H1 (cell line): ENCODE results near the gene OR56B4. TPM values are rescaled to one million over a fixed set of nuclear protein-coding genes. Genes with fewer than 3 reads are reported as not detected.

Experiments
- CTCF ChIA-PET: fragments of 300-600 bp; sonication (Branson Sonifier 250); formaldehyde crosslinking; loops from one replicate; lab custom pipeline; 2021; ENCODE audit not compliant: partially characterized antibody; lab: Charles Lee
- POLR2A ChIA-PET: fragments of 300-600 bp; sonication (Branson Sonifier 250); formaldehyde crosslinking; loops from one replicate; lab custom pipeline; 2021; ENCODE audit warnings: inconsistent platforms; ENCODE audit not compliant: partially characterized antibody; lab: Charles Lee
- DNase-seq, 2 experiments: peaks; one replicate each; pipeline versions ENCODE4 v3.0.0 to v3.0.0-alpha.2; 2010 to 2022; ENCODE audit warnings: low spot score in 2 of 2, low read depth in 1 of 2, mixed read lengths in 1 of 2
- FAIRE-seq: peaks from 2 replicates; lab custom pipeline; 2011; peaks lifted over from hg19 to GRCh38; lab: Jason Lieb, UNC
- H2AFZ ChIP-seq: 2 replicates; pipeline ENCODE4 v1.8.1; 2012; ENCODE audit warnings: low read length, inconsistent platforms
- H2AK5ac ChIP-seq: 2 replicates; pipeline ENCODE4 v1.6.1; 2013; ENCODE audit warnings: low read depth, low read length
- H2BK120ac ChIP-seq: replicated peaks from 2 replicates; pipeline ENCODE3; 2013; ENCODE audit warnings: low read depth, low read length, inconsistent platforms
- H2BK12ac ChIP-seq: 2 replicates; pipeline ENCODE4 v1.6.1; 2013; ENCODE audit warnings: low read depth, low read length
- H2BK15ac ChIP-seq: 2 replicates; pipeline ENCODE4 v1.6.1; 2013; ENCODE audit warnings: low read length
- H2BK20ac ChIP-seq: 2 replicates; pipeline ENCODE4 v1.6.1; 2013; ENCODE audit warnings: low read length
- H2BK5ac ChIP-seq: 2 replicates; pipeline ENCODE4 v1.6.1; 2013; ENCODE audit warnings: low read depth, low read length
- H3K14ac ChIP-seq: 2 replicates; pipeline ENCODE4 v1.6.1; 2013; ENCODE audit warnings: inconsistent platforms; ENCODE audit not compliant: insufficient read length
- H3K18ac ChIP-seq: 2 replicates; pipeline ENCODE4 v1.6.1; 2013; ENCODE audit warnings: low read length; ENCODE audit errors: extremely low read depth
- H3K23ac ChIP-seq: 2 replicates; pipeline ENCODE4 v1.6.1; 2013; ENCODE audit warnings: inconsistent platforms; ENCODE audit not compliant: insufficient read length
- H3K23me2 ChIP-seq: 2 replicates; pipeline ENCODE4 v1.6.1; 2013; ENCODE audit warnings: low read depth, low read length
- H3K27ac ChIP-seq: 2 replicates; pipeline ENCODE4 v1.6.1; 2011; ENCODE audit warnings: low read depth, low read length, inconsistent platforms
- H3K27me3 ChIP-seq, 4 experiments: replicated peaks in 1 of 4; 1 replicate in 1 of 4; 2 replicates in 3 of 4; pipeline versions ENCODE4 v1.6.1 to v1.8.1; 2011 to 2013; ENCODE audit warnings: low read length in 3 of 4, mild to moderate bottlenecking in 3 of 4, inconsistent platforms in 2 of 4, mixed read lengths in 2 of 4, moderate library complexity in 1 of 4; ENCODE audit not compliant: control insufficient read depth in 3 of 4, insufficient read depth in 3 of 4; ENCODE audit errors: extremely low read depth in 1 of 4
- H3K36me3 ChIP-seq, 4 experiments: 2 replicates each; pipeline versions ENCODE4 v1.6.1 to v1.8.1; 2011 to 2013; ENCODE audit warnings: mild to moderate bottlenecking in 4 of 4, low read length in 3 of 4, moderate library complexity in 2 of 4, control low read depth in 1 of 4, inconsistent platforms in 1 of 4; ENCODE audit not compliant: insufficient read depth in 4 of 4, control insufficient read depth in 2 of 4
- H3K4ac ChIP-seq: replicated peaks from 2 replicates; pipeline ENCODE3; 2013; ENCODE audit warnings: low read length, low read depth, mixed read lengths, inconsistent platforms; ENCODE audit not compliant: insufficient read length
- H3K4me1 ChIP-seq, 4 experiments: replicated peaks in 1 of 4; 1 replicate in 1 of 4; 2 replicates in 3 of 4; pipeline versions ENCODE4 v1.6.1 to v1.8.1; 2011 to 2013; ENCODE audit warnings: low read length in 3 of 4, inconsistent platforms in 2 of 4, mixed read lengths in 1 of 4; ENCODE audit not compliant: insufficient read depth in 4 of 4, control insufficient read depth in 3 of 4
- H3K4me2 ChIP-seq, 2 experiments: 2 replicates each; pipeline versions ENCODE4 v1.6.1 to v1.8.1; 2011 to 2013; ENCODE audit warnings: low read depth in 2 of 2, low read length in 2 of 2, control low read depth in 1 of 2, inconsistent platforms in 1 of 2, mild to moderate bottlenecking in 1 of 2; ENCODE audit not compliant: insufficient read depth in 1 of 2
- H3K4me3 ChIP-seq, 4 experiments: fragments of 200-600, 300-600 bp in 1 of 4; sonication (generic), shearing (Covaris generic), sonication (Bioruptor Twin) in 1 of 4; 2 replicates each; pipeline versions ENCODE4 v1.5.1 to v1.8.1; 2011 to 2016; ENCODE audit warnings: low read length in 4 of 4, low read depth in 3 of 4, control low read depth in 2 of 4, inconsistent platforms in 2 of 4, mild to moderate bottlenecking in 2 of 4, mixed read lengths in 1 of 4, moderate library complexity in 1 of 4; ENCODE audit not compliant: insufficient read depth in 2 of 4; ENCODE audit errors: extremely low read depth in 1 of 4
- H3K56ac ChIP-seq: replicated peaks from 2 replicates; pipeline ENCODE3; 2013; ENCODE audit warnings: low read depth, mild to moderate bottlenecking, mixed read lengths, low read length, inconsistent platforms; ENCODE audit not compliant: insufficient read length
- H3K79me1 ChIP-seq: 2 replicates; pipeline ENCODE4 v1.6.1; 2013; ENCODE audit warnings: low read depth, low read length, control low read depth
- H3K79me2 ChIP-seq, 2 experiments: 2 replicates each; pipeline versions ENCODE4 v1.6.1 to v1.8.1; 2012 to 2013; ENCODE audit warnings: low read length in 2 of 2, mild to moderate bottlenecking in 2 of 2, inconsistent platforms in 1 of 2; ENCODE audit not compliant: insufficient read depth in 2 of 2, control insufficient read depth in 1 of 2
- H3K9ac ChIP-seq, 4 experiments: replicated peaks in 1 of 4; 1 replicate in 1 of 4; 2 replicates in 3 of 4; pipeline versions ENCODE4 v1.6.1 to v1.8.1; 2011 to 2013; ENCODE audit warnings: low read depth in 3 of 4, low read length in 3 of 4, control low read depth in 2 of 4, mild to moderate bottlenecking in 2 of 4, moderate library complexity in 2 of 4, inconsistent platforms in 1 of 4; ENCODE audit errors: extremely low read depth in 1 of 4
- H3K9me3 ChIP-seq, 2 experiments: 2 replicates each; pipeline versions ENCODE4 v1.6.1 to v1.8.1; 2012 to 2013; ENCODE audit warnings: mild to moderate bottlenecking in 2 of 2, moderate library complexity in 2 of 2, control low read depth in 1 of 2, inconsistent platforms in 1 of 2, low read depth in 1 of 2, low read length in 1 of 2, mixed read lengths in 1 of 2; ENCODE audit not compliant: insufficient read depth in 2 of 2
- H4K20me1 ChIP-seq, 2 experiments: replicated peaks in 1 of 2; 2 replicates each; pipeline versions ENCODE3 to v1.8.1; 2011 to 2013; ENCODE audit warnings: inconsistent platforms in 2 of 2, low read length in 2 of 2, mild to moderate bottlenecking in 1 of 2; ENCODE audit not compliant: insufficient read depth in 2 of 2, control insufficient read depth in 1 of 2
- H4K5ac ChIP-seq: 2 replicates; pipeline ENCODE4 v1.6.1; 2013; ENCODE audit warnings: low read length, low read depth, mixed read lengths, inconsistent platforms; ENCODE audit not compliant: insufficient read length
- H4K8ac ChIP-seq: 2 replicates; pipeline ENCODE4 v1.8.0; 2013; ENCODE audit warnings: mild to moderate bottlenecking, moderate library complexity, low read length, inconsistent platforms; ENCODE audit not compliant: insufficient read depth; ENCODE audit errors: extremely low read depth
- H4K91ac ChIP-seq: replicated peaks from 2 replicates; pipeline ENCODE3; 2013; ENCODE audit warnings: low read length, mixed read lengths, inconsistent platforms; ENCODE audit not compliant: insufficient read length
- CBX8 ChIP-seq: fragments of 300-800, 300-1000 bp; sonication (generic); IDR thresholded peaks from 2 replicates; pipeline ENCODE4 v1.7.1; 2016; ENCODE audit warnings: low read depth, low read length, borderline replicate concordance
- CEBPB ChIP-seq: IDR thresholded peaks from 2 replicates; pipeline ENCODE4 v1.6.1; 2012; ENCODE audit warnings: low read depth, low read length
- EGR1 ChIP-seq: IDR thresholded peaks from 2 replicates; pipeline ENCODE4 v1.6.1; 2011; ENCODE audit warnings: low read depth, low read length, borderline replicate concordance
- TAF7 ChIP-seq: optimal IDR thresholded peaks from 2 replicates; pipeline ENCODE3; 2011; ENCODE audit warnings: low read depth, mild to moderate bottlenecking, inconsistent platforms, low read length, moderate library complexity, borderline replicate concordance
- TBP ChIP-seq: IDR thresholded peaks from 2 replicates; pipeline ENCODE4 v1.6.1; 2011; ENCODE audit warnings: low read depth, low read length, improper control_type of control experiment
- whole genome bisulfite sequencing, 2 experiments: shearing (Covaris generic) in 1 of 2; methylation state at CpG; one replicate each; pipeline versions ENCODE4 v1.1.6 to v1.1.7; 2013 to 2015; ENCODE audit warnings: low lambda C conversion rate in 2 of 2, mixed read lengths in 2 of 2, inconsistent platforms in 1 of 2, low coverage in 1 of 2, missing lambda C conversion rate in 1 of 2; ENCODE audit not compliant: insufficient replicate concordance in 2 of 2, insufficient coverage in 1 of 2, insufficient read length in 1 of 2; ENCODE audit errors: extremely low coverage in 1 of 2, missing lambda C conversion rate in 1 of 2; 5-methylcytosine and 5-hydroxymethylcytosine counted together
- polyA plus RNA-seq, 7 experiments: library from polyadenylated mRNA; depleted of rRNA in 3 of 7; stranded (reverse) in 5 of 7; unstranded in 2 of 7; fragments of >200 nt in 5 of 7; fragments of 200-250 nt in 2 of 7; gene quantifications; 1 replicate in 5 of 7; 2 replicates in 1 of 7; 4 replicates in 1 of 7; pipeline versions ENCODE4 v1.2.1 to v1.2.3, GENCODE V29; 2011 to 2013; ENCODE audit warnings: missing spikeins in 2 of 7, mixed read lengths in 2 of 7
- total RNA-seq: library from RNA; stranded (reverse); fragmentation: NEBNext Ultra II Directional; extraction: Animal tissue kit (Norgen Biotek cat#: 25700); gene quantifications from 2 replicates; pipeline ENCODE4 v1.2.1, GENCODE V29; 2021

OR56B4 gene
- total and polyA plus RNA-seq, 2 of the 8 experiments (the other 6 are each of a cell fraction or from before 2014, with no cell fraction given) = not detected

DNA sequence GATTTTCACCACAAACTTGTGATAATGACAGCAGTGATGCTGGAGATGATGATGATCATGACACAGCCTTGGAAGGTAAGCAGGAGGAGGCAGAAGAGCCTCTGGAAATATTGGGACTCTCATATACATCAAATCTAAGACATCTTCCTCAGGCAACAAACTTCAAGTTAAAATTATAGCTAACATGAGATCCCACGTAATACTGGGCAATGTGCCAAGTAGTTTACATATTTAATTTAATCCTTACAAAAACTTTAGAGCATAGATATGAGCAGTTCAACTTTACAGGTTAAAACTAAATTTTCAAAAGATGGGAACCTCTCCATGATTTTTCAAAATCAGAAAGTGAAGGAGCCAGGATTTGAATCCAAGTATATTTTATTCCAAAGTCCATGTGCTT is 43.6 kb downstream of the OR56B4 start:
- FAIRE-seq (no peak), DNase-seq (no peak)
- WGBS, 2 experiments = 92% methylated on average over 1 of the region's 1 CpG; no CpG with 5 or more reads in 1 of the 2 experiments
- TF ChIP-seq EGR1 (no peak), TBP (no peak), CEBPB (no peak), CBX8 (no peak), TAF7 (no peak)

More for the DNA sequence above, 43.6 kb downstream of the OR56B4 start:
- no peaks in the 10 kb centered on the region for H4K20me1 ChIP-seq
- POLR2A ChIA-PET = no interaction called here
- no peak overlapping the region for H4K5ac ChIP-seq
- H2AFZ ChIP-seq = no peak overlapping the region
- H3K56ac ChIP-seq = no peak overlapping the region
- H2BK15ac ChIP-seq = no peak overlapping the region
- no peak overlapping the region for H3K4ac ChIP-seq
- H3K36me3 ChIP-seq = no peaks in the 10 kb centered on the region
- no peaks in the 10 kb centered on the region for H3K4me1 ChIP-seq
- no peak overlapping the region for H2BK20ac ChIP-seq
- H3K18ac ChIP-seq = no peak overlapping the region
- no peaks in the 10 kb centered on the region for H3K23me2 ChIP-seq
- H3K4me3 ChIP-seq = no peak overlapping the region
- H2BK5ac ChIP-seq = no peak overlapping the region
- no peaks in the 10 kb centered on the region for H3K79me2 ChIP-seq
- H4K91ac ChIP-seq = no peak overlapping the region
- no peaks in the 10 kb centered on the region for H3K9me3 ChIP-seq
- H3K27ac ChIP-seq = no peak overlapping the region
- H3K79me1 ChIP-seq = no peaks in the 10 kb centered on the region
- CTCF ChIA-PET = interaction anchor here (1.3 kb wide), 1 partner anchor 47 kb away, joined by 3 read pairs; no protein-coding TSS in a partner anchor
- H2AK5ac ChIP-seq = no peak overlapping the region
- no peak overlapping the region for H3K9ac ChIP-seq
- no peak overlapping the region for H4K8ac ChIP-seq
- H3K14ac ChIP-seq = no peak overlapping the region
- no peaks in the 10 kb centered on the region; a peak in 1 of 7 replicates for H3K27me3 ChIP-seq
- no peak overlapping the region for H3K23ac ChIP-seq
- H2BK12ac ChIP-seq = no peak overlapping the region
- H3K4me2 ChIP-seq = no peak overlapping the region
- H2BK120ac ChIP-seq = no peak overlapping the region
